Skeletal muscle satellite cell (primary cell): ENCODE measurements around the gene CAPN1.

Source experiments
- H3K27me3 ChIP-seq: 2 replicates; pipeline ENCODE4 v1.7.0; 2013; ENCODE audit warnings: low read length; ENCODE audit not compliant: control insufficient read depth, insufficient read depth
- H3K36me3 ChIP-seq: 2 replicates; pipeline ENCODE4 v1.7.0; 2013; ENCODE audit warnings: mild to moderate bottlenecking, control low read depth, low read length; ENCODE audit not compliant: insufficient read depth
- H3K4me1 ChIP-seq: 2 replicates; pipeline ENCODE4 v1.7.0; 2013; ENCODE audit warnings: low read length; ENCODE audit not compliant: control insufficient read depth, insufficient read depth
- H3K4me2 ChIP-seq: 2 replicates; pipeline ENCODE4 v1.7.0; 2013; ENCODE audit warnings: mild to moderate bottlenecking, low read length
- H3K4me3 ChIP-seq: 2 replicates; pipeline ENCODE4 v1.7.0; 2013; ENCODE audit warnings: low read length
- H3K9ac ChIP-seq: 2 replicates; pipeline ENCODE4 v1.7.0; 2013; ENCODE audit warnings: mild to moderate bottlenecking, low read depth, low read length, moderate library complexity
- H3K9me3 ChIP-seq: replicated peaks from 2 replicates; pipeline ENCODE4 v1.7.0; 2013; ENCODE audit warnings: mild to moderate bottlenecking, control low read depth, low read length

The CAPN1 gene

GRCh38 chr11:65212226-65212801 is 30.6 kb downstream of the CAPN1 start:
- H3K9me3 ChIP-seq, result no peaks in the 10 kb centered on the region
- H3K4me2 ChIP-seq, result no peak overlapping the region
- no peak overlapping the region for H3K4me3 ChIP-seq
- H3K4me1 ChIP-seq, result peaks cover 5% of the 10 kb centered on the region
- no peaks in the 10 kb centered on the region for H3K27me3 ChIP-seq
- no peak overlapping the region for H3K9ac ChIP-seq
- H3K36me3 ChIP-seq, result peaks cover 25% of the 10 kb centered on the region

DNA sequence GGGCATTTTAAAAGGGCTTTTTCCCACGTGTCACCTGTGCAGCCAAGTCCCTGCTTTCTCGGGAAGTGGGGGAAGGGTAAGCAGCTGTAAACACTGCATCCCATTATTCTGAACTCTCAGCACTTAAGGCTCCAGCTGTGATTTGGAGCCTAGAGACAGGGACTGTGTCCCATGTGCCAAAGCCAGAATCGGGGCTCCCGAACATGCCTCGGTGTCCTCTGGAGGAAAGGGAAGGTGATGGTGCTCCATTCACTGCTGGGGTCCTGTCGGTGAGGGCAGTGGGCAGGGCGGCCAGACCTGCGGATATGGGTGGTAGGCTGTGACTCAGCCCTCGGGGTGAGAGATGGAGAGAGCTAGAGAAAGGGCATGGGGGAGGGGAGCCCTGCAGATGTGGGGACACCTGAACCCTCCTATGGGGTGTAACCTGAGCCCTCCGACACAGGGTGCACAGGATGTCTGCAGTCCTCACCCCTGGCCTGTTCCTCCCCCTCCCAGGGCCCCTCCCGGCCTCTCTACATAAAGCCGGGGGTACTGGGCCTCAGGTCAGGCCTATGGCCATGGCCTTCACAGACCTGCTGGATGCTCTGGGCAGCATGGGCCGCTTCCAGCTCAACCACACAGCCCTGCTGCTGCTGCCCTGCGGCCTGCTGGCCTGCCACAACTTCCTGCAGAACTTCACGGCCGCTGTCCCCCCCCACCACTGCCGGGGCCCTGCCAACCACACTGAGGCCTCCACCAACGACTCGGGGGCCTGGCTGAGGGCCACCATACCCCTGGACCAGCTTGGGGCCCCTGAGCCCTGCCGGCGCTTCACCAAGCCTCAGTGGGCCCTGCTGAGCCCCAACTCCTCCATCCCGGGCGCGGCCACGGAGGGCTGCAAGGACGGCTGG is 31.8 kb downstream of the CAPN1 start:
- Histone ChIP-seq H3K4me1 (peaks cover 5% of the 10 kb centered on the region), H3K27me3 (no peaks in the 10 kb centered on the region), H3K36me3 (peaks cover 25% of the 10 kb centered on the region), H3K4me2 (no peak overlapping the region), H3K9me3 (no peaks in the 10 kb centered on the region), H3K4me3 (no peak overlapping the region), H3K9ac (no peak overlapping the region)

DNA sequence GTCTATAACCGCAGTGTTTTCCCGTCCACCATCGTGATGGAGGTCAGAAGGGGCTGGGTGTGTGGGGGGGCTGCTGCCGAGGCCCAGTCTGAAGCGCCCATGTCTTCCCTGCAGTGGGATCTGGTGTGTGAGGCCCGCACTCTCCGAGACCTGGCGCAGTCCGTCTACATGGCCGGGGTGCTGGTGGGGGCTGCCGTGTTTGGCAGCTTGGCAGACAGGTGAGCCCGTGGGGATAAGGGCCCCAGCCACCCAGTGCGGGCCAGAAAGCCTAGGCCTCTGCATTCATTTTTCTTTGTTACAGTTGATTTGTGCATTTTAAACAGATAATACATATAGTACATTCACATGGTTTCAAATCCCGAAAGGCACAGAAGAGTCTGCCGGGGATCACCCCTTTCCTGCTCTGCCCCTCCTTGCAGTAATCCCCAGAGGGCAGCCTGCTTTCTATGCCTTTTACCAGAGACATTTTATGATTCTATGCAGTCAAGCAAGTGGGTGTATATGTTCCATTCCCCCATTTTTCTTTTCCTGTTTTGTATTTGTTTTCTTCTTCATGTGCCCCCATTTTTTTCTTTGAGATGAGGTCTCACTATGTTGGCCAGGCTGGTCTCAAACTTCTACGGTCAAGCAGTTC is 32.6 kb downstream of the CAPN1 start:
- Histone ChIP-seq H3K4me3 (no peak overlapping the region), H3K4me2 (no peak overlapping the region), H3K4me1 (peaks cover 5% of the 10 kb centered on the region), H3K36me3 (peaks cover 22% of the 10 kb centered on the region), H3K27me3 (no peaks in the 10 kb centered on the region), H3K9ac (no peak overlapping the region), H3K9me3 (no peaks in the 10 kb centered on the region)

- H3K4me3 ChIP-seq, result no peak overlapping the region
- no peaks in the 10 kb centered on the region for H3K27me3 ChIP-seq
- H3K9me3 ChIP-seq, result no peaks in the 10 kb centered on the region
- H3K36me3 ChIP-seq, result peaks cover 10% of the 10 kb centered on the region
- no peak overlapping the region for H3K9ac ChIP-seq
- no peak overlapping the region for H3K4me2 ChIP-seq
- peaks cover 9% of the 10 kb centered on the region for H3K4me1 ChIP-seq
These were observed 33.8 kb downstream of the CAPN1 start for GRCh38 chr11:65215441-65216076.

DNA sequence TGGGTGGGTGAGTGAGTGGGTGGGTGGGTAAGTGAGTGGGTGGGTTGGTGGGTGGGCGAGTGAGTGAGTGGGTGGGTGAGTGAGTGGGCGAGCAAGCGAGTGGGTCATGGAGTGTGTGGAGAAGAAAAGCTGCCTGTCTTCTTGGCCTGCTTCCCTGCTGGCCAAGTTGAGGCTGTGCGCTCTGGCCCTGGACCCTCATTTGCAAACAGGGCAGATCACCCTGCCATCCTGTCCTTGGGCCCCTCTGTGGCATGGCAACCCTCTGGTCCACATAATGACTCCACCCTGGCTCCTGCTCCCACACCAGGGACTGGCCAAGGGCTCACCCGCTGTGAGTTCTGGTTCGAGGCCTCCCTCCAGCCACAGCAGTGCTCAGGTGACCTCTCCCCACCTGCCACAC is 35.1 kb downstream of the CAPN1 start:
- Histone ChIP-seq H3K4me3 (no peak overlapping the region), H3K4me1 (peaks cover 9% of the 10 kb centered on the region), H3K9me3 (no peaks in the 10 kb centered on the region), H3K4me2 (no peak overlapping the region), H3K9ac (no peak overlapping the region), H3K27me3 (no peaks in the 10 kb centered on the region), H3K36me3 (no peaks in the 10 kb centered on the region)

DNA sequence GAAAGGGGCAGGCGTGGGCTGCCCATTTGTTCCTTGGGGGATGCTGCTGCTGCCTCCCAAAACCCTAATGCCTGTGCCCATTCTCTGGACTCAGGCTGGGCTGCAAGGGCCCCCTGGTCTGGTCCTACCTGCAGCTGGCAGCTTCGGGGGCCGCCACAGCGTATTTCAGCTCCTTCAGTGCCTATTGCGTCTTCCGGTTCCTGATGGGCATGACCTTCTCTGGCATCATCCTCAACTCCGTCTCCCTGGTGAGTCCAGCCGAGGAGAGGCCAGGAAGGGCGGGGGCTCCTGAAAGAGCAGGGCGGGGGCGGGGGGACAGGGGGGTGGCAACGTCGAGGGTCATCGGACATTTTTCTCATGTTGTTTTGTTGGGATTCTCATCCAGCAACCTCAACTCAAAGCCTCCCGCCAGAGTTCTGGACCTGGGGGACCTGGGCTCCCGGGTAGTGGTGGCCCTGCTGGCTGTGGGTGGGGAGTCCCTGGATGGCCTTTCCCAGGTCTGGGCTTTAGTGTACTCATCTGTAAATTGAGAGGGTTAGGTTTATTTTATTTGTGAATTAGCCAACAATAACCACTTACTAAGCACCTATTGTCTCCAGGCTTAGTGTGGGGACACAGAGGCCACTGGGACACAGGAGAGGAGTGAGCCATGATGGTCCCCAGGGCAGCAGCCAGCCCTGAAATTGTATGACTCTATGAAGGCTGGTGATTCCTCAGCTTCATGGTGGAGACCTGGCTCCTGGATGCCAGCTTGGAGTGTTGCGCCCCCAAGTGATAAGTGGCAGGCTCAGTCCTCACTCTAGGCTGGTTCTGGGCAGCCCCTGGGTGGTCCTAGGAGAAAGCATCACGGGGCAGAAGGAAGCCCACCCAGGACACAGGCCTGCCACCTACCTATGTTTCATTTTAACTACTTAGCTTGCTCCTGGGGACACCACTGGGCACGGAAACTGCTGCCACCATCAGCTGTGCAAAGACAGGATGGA is 36.0 kb downstream of the CAPN1 start:
- Histone ChIP-seq H3K9ac (no peak overlapping the region), H3K36me3 (no peaks in the 10 kb centered on the region), H3K9me3 (no peaks in the 10 kb centered on the region), H3K27me3 (no peaks in the 10 kb centered on the region), H3K4me1 (peaks cover 9% of the 10 kb centered on the region), H3K4me2 (no peak overlapping the region), H3K4me3 (no peak overlapping the region)

- Histone ChIP-seq H3K4me2 (no peak overlapping the region), H3K9ac (no peak overlapping the region), H3K36me3 (no peaks in the 10 kb centered on the region), H3K4me1 (peaks cover 6% of the 10 kb centered on the region), H3K27me3 (no peaks in the 10 kb centered on the region), H3K4me3 (no peak overlapping the region), H3K9me3 (no peaks in the 10 kb centered on the region)
These were observed 36.7 kb downstream of the CAPN1 start for GRCh38 chr11:65218446-65218845.

GRCh38 chr11:65219930-65220213 is 38.1 kb downstream of the CAPN1 start:
- Histone ChIP-seq H3K4me1 (peaks cover 8% of the 10 kb centered on the region), H3K36me3 (no peaks in the 10 kb centered on the region)

GRCh38 chr11:65221026-65221425 is 39.3 kb downstream of the CAPN1 start:
- Histone ChIP-seq H3K4me3 (no peak overlapping the region), H3K9me3 (no peaks in the 10 kb centered on the region), H3K4me1 (peaks cover 19% of the 10 kb centered on the region), H3K4me2 (no peak overlapping the region), H3K9ac (no peak overlapping the region), H3K27me3 (no peaks in the 10 kb centered on the region), H3K36me3 (no peaks in the 10 kb centered on the region)

More at GRCh38 chr11:65219930-65220213, 38.1 kb downstream of the CAPN1 start:
- no peak overlapping the region for H3K9ac ChIP-seq
- H3K27me3 ChIP-seq, result no peaks in the 10 kb centered on the region
- H3K4me3 ChIP-seq, result no peak overlapping the region
- H3K4me2 ChIP-seq, result no peak overlapping the region
- H3K9me3 ChIP-seq, result no peaks in the 10 kb centered on the region

DNA sequence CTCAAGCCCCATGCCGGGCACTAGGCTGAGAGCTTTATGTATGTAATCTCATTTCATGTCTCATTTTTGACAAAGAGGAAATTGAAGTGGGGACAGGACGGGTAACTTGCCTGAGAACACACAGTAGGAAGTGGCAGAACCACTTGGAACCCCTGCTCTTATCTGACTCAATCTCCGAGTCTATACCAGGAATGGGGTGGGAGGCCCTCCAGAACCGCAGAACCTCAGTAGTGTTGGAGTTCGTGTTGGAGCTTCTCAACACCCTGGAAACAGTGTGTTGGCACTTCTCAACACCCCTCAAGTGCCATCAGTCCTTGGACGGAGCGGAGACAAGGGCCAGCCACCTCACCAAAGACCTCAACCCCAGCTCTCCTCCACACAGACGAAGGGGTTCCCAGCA is 41.3 kb downstream of the CAPN1 start:
- Histone ChIP-seq H3K4me1 (peaks cover 21% of the 10 kb centered on the region), H3K27me3 (no peaks in the 10 kb centered on the region), H3K4me3 (no peak overlapping the region)

DNA sequence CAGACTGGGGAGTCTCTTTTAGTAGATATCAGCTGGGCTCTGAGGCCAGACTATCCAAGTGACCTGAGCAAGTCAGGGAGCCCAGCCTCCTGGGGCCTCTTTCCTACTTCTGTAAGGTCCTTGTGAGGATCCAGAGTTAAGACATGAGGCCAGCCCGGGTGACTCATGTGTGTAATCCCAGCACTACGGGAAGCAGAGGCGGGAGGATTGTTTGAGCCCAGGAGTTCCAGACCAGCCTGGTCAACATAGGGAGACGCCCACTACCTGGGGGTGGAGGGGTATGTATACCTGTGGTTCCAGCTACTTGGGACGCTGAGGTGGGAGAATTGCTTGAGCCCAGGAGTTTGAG is 43.2 kb downstream of the CAPN1 start:
- Histone ChIP-seq H3K9ac (peak overlapping the region; percentile 68), H3K4me3 (no peak overlapping the region), H3K4me1 (peaks cover 18% of the 10 kb centered on the region), H3K36me3 (no peaks in the 10 kb centered on the region), H3K4me2 (peak overlapping the region; percentile 88), H3K27me3 (no peaks in the 10 kb centered on the region), H3K9me3 (no peaks in the 10 kb centered on the region)

More for the DNA sequence above, 41.3 kb downstream of the CAPN1 start:
- no peaks in the 10 kb centered on the region for H3K9me3 ChIP-seq
- H3K36me3 ChIP-seq, result no peaks in the 10 kb centered on the region
- no peak overlapping the region for H3K9ac ChIP-seq
- H3K4me2 ChIP-seq, result no peak overlapping the region
